H9 (cell line): ENCODE results near the gene MTARC1. TPM values are rescaled to one million over a fixed set of nuclear protein-coding genes. Genes with fewer than 3 reads are reported as not detected.

ENCODE experiments used
- DNase-seq: peaks from one replicate; pipeline ENCODE4 v3.0.0-alpha.2; 2017
- H2AFZ ChIP-seq: one replicate; pipeline ENCODE4 v1.6.1; 2013; ENCODE audit warnings: mild to moderate bottlenecking, low read length, control low read depth, moderate library complexity
- H2AK5ac ChIP-seq: 2 replicates; pipeline ENCODE4 v1.6.1; 2013; ENCODE audit warnings: low read length, control low read depth, mixed read lengths; ENCODE audit not compliant: insufficient read length
- H2BK120ac ChIP-seq: one replicate; pipeline ENCODE4 v1.6.1; 2013; ENCODE audit warnings: low read depth, mild to moderate bottlenecking, low read length, control low read depth, inconsistent platforms; ENCODE audit not compliant: poor library complexity, severe bottlenecking
- H2BK12ac ChIP-seq: 2 replicates; pipeline ENCODE4 v1.6.1; 2013; ENCODE audit warnings: low read length, control low read depth, mixed read lengths, low read depth; ENCODE audit not compliant: insufficient read length
- H2BK15ac ChIP-seq: 2 replicates; pipeline ENCODE4 v1.6.1; 2013; ENCODE audit warnings: low read depth, low read length, control low read depth
- H2BK20ac ChIP-seq: one replicate; pipeline ENCODE4 v1.6.1; 2013; ENCODE audit warnings: low read depth, mild to moderate bottlenecking, low read length, control low read depth, inconsistent platforms; ENCODE audit not compliant: poor library complexity, severe bottlenecking
- H2BK5ac ChIP-seq: 2 replicates; pipeline ENCODE4 v1.6.1; 2013; ENCODE audit warnings: low read length, control low read depth, mixed read lengths; ENCODE audit not compliant: insufficient read length
- H3K14ac ChIP-seq: 2 replicates; pipeline ENCODE4 v1.6.1; 2013; ENCODE audit warnings: low read length, control low read depth; ENCODE audit not compliant: insufficient read depth
- H3K18ac ChIP-seq: 2 replicates; pipeline ENCODE4 v1.6.1; 2013; ENCODE audit warnings: low read depth, mild to moderate bottlenecking, mixed read lengths, low read length, control low read depth; ENCODE audit not compliant: insufficient read length
- H3K23ac ChIP-seq: 2 replicates; pipeline ENCODE4 v1.6.1; 2013; ENCODE audit warnings: low read length, control low read depth, mixed read lengths, low read depth; ENCODE audit not compliant: insufficient read length
- H3K23me2 ChIP-seq: 2 replicates; pipeline ENCODE4 v1.6.1; 2013; ENCODE audit warnings: low read depth, mild to moderate bottlenecking, mixed read lengths, low read length, control low read depth; ENCODE audit not compliant: insufficient read length, poor library complexity, severe bottlenecking
- H3K27ac ChIP-seq: 2 replicates; pipeline ENCODE4 v1.5.1; 2013; ENCODE audit warnings: low read length, control low read depth, mixed read lengths, low read depth; ENCODE audit not compliant: insufficient read length
- H3K27me3 ChIP-seq: 2 replicates; pipeline ENCODE4 v1.6.1; 2013; ENCODE audit warnings: low read length, control low read depth, inconsistent platforms; ENCODE audit not compliant: insufficient read depth
- H3K4ac ChIP-seq: 2 replicates; pipeline ENCODE4 v1.6.1; 2013; ENCODE audit warnings: low read depth, mild to moderate bottlenecking, control low read depth, inconsistent platforms, low read length, moderate library complexity
- H3K4me1 ChIP-seq: 2 replicates; pipeline ENCODE4 v1.6.1; 2013; ENCODE audit warnings: low read length, control low read depth, inconsistent platforms; ENCODE audit not compliant: insufficient read depth
- H3K4me2 ChIP-seq: 2 replicates; pipeline ENCODE4 v1.6.1; 2013; ENCODE audit warnings: low read length, control low read depth, mixed read lengths; ENCODE audit not compliant: insufficient read length, insufficient read depth
- H3K56ac ChIP-seq: 2 replicates; pipeline ENCODE4 v1.6.1; 2013; ENCODE audit warnings: low read depth, mild to moderate bottlenecking, mixed read lengths, low read length, control low read depth; ENCODE audit not compliant: insufficient read length
- H3K79me1 ChIP-seq: 2 replicates; pipeline ENCODE4 v1.6.1; 2013; ENCODE audit warnings: low read depth, mild to moderate bottlenecking, moderate library complexity, low read length, control low read depth, inconsistent platforms; ENCODE audit not compliant: insufficient read depth, poor library complexity, severe bottlenecking
- H3K79me2 ChIP-seq: 2 replicates; pipeline ENCODE4 v1.6.1; 2013; ENCODE audit warnings: low read length, control low read depth, inconsistent platforms; ENCODE audit not compliant: insufficient read depth
- H3K9ac ChIP-seq: 2 replicates; pipeline ENCODE4 v1.6.1; 2013; ENCODE audit warnings: low read length, control low read depth, mixed read lengths; ENCODE audit not compliant: insufficient read length; ENCODE audit errors: extremely low read depth
- H3K9me3 ChIP-seq: one replicate; pipeline ENCODE4 v1.6.1; 2013; ENCODE audit warnings: low read depth, low read length, inconsistent platforms; ENCODE audit not compliant: control insufficient read depth
- H3T11ph ChIP-seq: one replicate; pipeline ENCODE4 v1.6.1; 2013; ENCODE audit warnings: mild to moderate bottlenecking, low read length, control low read depth, inconsistent platforms
- H4K20me1 ChIP-seq: one replicate; pipeline ENCODE4 v1.6.1; 2013; ENCODE audit not compliant: control insufficient read depth, insufficient read length, insufficient read depth
- H4K5ac ChIP-seq: 2 replicates; pipeline ENCODE4 v1.6.1; 2013; ENCODE audit warnings: low read depth, mild to moderate bottlenecking, mixed read lengths, low read length, control low read depth; ENCODE audit not compliant: insufficient read length
- H4K8ac ChIP-seq: replicated peaks from 2 replicates; pipeline ENCODE4 v1.6.1; 2013; ENCODE audit warnings: low read length, control low read depth, mixed read lengths, low read depth; ENCODE audit not compliant: insufficient read length
- H4K91ac ChIP-seq: 2 replicates; pipeline ENCODE4 v1.6.1; 2013; ENCODE audit warnings: low read depth, mild to moderate bottlenecking, moderate library complexity, mixed read lengths, low read length, control low read depth; ENCODE audit not compliant: insufficient read length
- H3K27ac Mint-ChIP-seq, 3 experiments: 2 replicates in 2 of 3; 3 replicates in 1 of 3; pipeline ENCODE4 v1.8.0; 2020 to 2021; ENCODE audit warnings: mixed read lengths in 3 of 3, mild to moderate bottlenecking in 1 of 3, moderate library complexity in 1 of 3
- H3K27me3 Mint-ChIP-seq: 2 replicates; pipeline ENCODE4 v1.8.0; 2021; ENCODE audit warnings: low read depth, mild to moderate bottlenecking, moderate library complexity, mixed read lengths
- H3K36me3 Mint-ChIP-seq, 3 experiments: 2 replicates in 2 of 3; 3 replicates in 1 of 3; pipeline ENCODE4 v1.8.0; 2020 to 2021; ENCODE audit warnings: low read depth in 3 of 3, mixed read lengths in 3 of 3; ENCODE audit not compliant: insufficient read depth in 1 of 3
- H3K4me1 Mint-ChIP-seq, 2 experiments: 2 replicates each; pipeline ENCODE4 v1.8.0; 2020; ENCODE audit warnings: mixed read lengths in 2 of 2
- H3K4me3 Mint-ChIP-seq, 2 experiments: 2 replicates in 1 of 2; 3 replicates in 1 of 2; pipeline ENCODE4 v1.8.0; 2020 to 2021; ENCODE audit warnings: mild to moderate bottlenecking in 2 of 2, mixed read lengths in 2 of 2, moderate library complexity in 1 of 2
- H3K9me3 Mint-ChIP-seq, 2 experiments: 2 replicates in 1 of 2; 3 replicates in 1 of 2; pipeline ENCODE4 v1.8.0; 2020; ENCODE audit warnings: mild to moderate bottlenecking in 2 of 2, mixed read lengths in 2 of 2, moderate library complexity in 1 of 2
- CTCF ChIP-seq: fragments of 200-600 bp; sonication (generic); conservative IDR thresholded peaks from 3 replicates; pipeline ENCODE4 v1.8.0; 2021; ENCODE audit warnings: antibody characterized with exemption, mild to moderate bottlenecking
- WGBS: extraction: QIAGEN DNeasy Blood & Tissue Kit; methylation state at CpG from one replicate; pipeline ENCODE4 v1.1.7; 2013; ENCODE audit warnings: missing lambda C conversion rate, low lambda C conversion rate, mixed read lengths; ENCODE audit not compliant: insufficient read length; ENCODE audit errors: extremely low coverage; 5-methylcytosine and 5-hydroxymethylcytosine counted together
- total RNA-seq: library from RNA; stranded (reverse); gene quantifications from 2 replicates; pipeline ENCODE4 v1.2.1, GENCODE V29; 2021

MTARC1 gene
- total RNA-seq, 1 experiment from 2014 or later = 33.7 TPM

DNA sequence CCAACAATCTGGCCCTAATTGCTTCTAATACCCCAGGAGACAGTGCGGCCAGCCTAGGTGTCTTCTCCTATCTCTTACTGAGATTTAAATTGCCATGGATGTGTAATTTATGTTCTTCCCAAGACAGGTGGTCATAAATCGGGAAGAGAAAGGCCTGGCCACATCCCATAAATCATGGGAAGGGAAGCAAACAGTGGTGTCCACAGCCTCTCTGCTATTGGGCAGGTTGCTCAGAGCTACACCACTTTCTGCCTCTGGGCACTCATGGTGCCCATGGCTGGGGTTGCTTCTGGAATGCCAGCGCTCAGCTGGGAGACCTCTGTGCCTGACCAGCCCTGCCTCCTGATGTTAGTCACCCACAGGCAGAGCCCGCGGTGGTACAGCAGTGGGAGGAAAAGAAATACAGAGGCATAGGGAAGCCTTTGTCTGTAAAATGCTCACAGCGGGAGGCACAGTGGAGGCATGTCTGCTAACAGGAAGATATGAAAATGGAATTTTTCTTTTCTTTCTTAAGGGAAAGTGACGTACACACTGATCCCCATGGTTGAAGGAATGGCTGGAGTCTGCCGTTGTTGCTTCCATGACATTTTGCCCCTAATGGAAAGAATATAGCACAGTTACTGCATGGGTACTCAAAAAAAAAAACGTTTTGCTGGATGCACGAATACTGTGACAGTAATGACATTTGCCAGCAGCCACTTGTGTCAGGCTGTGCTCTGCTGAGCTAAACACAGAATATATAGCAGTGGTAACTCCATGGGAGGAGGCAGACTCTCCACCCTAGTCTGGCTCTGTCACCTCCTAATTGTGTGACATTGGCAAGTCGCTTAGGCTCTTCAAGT, 21.9 kb downstream of the MTARC1 start:
- H2BK15ac ChIP-seq = no peak overlapping the region
- WGBS = no CpG with 5 or more reads among the region's 11 CpGs
- no peaks in the 10 kb centered on the region for H3K79me1 ChIP-seq
- H3T11ph ChIP-seq = no peak overlapping the region
- no peak overlapping the region for H3K27ac ChIP-seq
- H4K5ac ChIP-seq = no peak overlapping the region
- H3K4me1 ChIP-seq = no peaks in the 10 kb centered on the region
- no peaks in the 10 kb centered on the region for H3K9me3 Mint-ChIP-seq
- no peaks in the 10 kb centered on the region for H3K27me3 ChIP-seq
- no peak overlapping the region for H3K4ac ChIP-seq
- H3K79me2 ChIP-seq = no peaks in the 10 kb centered on the region
- no peak overlapping the region for H3K23ac ChIP-seq
- H3K27me3 Mint-ChIP-seq = no peaks in the 10 kb centered on the region
- TF ChIP-seq CTCF = no peak
- no peak overlapping the region for H3K56ac ChIP-seq
- DNase-seq = no peak
- peaks cover 14 to 47% (median 32%) of the 10 kb centered on the region in 3 experiments; a peak in 6 of 7 replicates for H3K36me3 Mint-ChIP-seq
- no peak overlapping the region for H4K8ac ChIP-seq
- H2BK5ac ChIP-seq = no peak overlapping the region
- no peak overlapping the region for H3K14ac ChIP-seq
- H3K18ac ChIP-seq = no peak overlapping the region
- H2BK20ac ChIP-seq = no peak overlapping the region
- H4K91ac ChIP-seq = no peak overlapping the region
- no peak overlapping the region for H3K9ac ChIP-seq
- H3K4me3 Mint-ChIP-seq = no peak overlapping the region
- H4K20me1 ChIP-seq = peaks cover 3% of the 10 kb centered on the region
- no peak overlapping the region for H2AFZ ChIP-seq
- H3K4me1 Mint-ChIP-seq = peaks cover 6 to 10% of the 10 kb centered on the region in 2 experiments
- H3K4me2 ChIP-seq = no peak overlapping the region
- no peak overlapping the region for H2BK12ac ChIP-seq
- H3K23me2 ChIP-seq = peaks cover 3% of the 10 kb centered on the region
- peak overlapping the region in 1 of 3 experiments; percentile 8; a peak in 2 of 7 replicates for H3K27ac Mint-ChIP-seq
- H2BK120ac ChIP-seq = no peak overlapping the region
- no peak overlapping the region for H2AK5ac ChIP-seq
- H3K9me3 ChIP-seq = no peaks in the 10 kb centered on the region
